Loucy (cell line): ENCODE results near the gene ZC3H18.

Experiments used
- CTCF ChIP-seq: fragments of 200-600 bp; sonication (generic); conservative IDR thresholded peaks from 2 replicates; pipeline ENCODE4 v1.5.1; 2014; ENCODE audit warnings: mild to moderate bottlenecking, antibody characterized with exemption, low read length
- EZH2phosphoT487 ChIP-seq: fragments of 200-600 bp; IDR thresholded peaks from 2 replicates; pipeline ENCODE4 v1.6.1; 2018; ENCODE audit warnings: antibody characterized with exemption, mild to moderate bottlenecking, moderate library complexity, borderline replicate concordance

GRCh38 chr16:88525663-88525990, 44.6 kb upstream of the ZC3H18 start:
- TF ChIP-seq CTCF, result no peak
- TF ChIP-seq EZH2phosphoT487, result no peak
